Activated effector memory CD4-positive, alpha-beta T cell treated with anti-CD3 and anti-CD28 coated beads, Interleukin-2, amount 50 U/mL, for 16 hours (primary cell): ENCODE data around the gene CLMN.
"Not testable (repeated sequence)": the region's sequence is repeated elsewhere in the genome, so short reads cannot be mapped to it uniquely, and the experiment has no call there.

Experiments used
- DNase-seq: peaks from one replicate; pipeline ENCODE4 v3.0.0-alpha.2; 2020

Gene CLMN

GRCh38 chr14:95156161-95157047, 163.3 kb downstream of the CLMN start:
- DNase-seq, result peak; percentile 79

DNA sequence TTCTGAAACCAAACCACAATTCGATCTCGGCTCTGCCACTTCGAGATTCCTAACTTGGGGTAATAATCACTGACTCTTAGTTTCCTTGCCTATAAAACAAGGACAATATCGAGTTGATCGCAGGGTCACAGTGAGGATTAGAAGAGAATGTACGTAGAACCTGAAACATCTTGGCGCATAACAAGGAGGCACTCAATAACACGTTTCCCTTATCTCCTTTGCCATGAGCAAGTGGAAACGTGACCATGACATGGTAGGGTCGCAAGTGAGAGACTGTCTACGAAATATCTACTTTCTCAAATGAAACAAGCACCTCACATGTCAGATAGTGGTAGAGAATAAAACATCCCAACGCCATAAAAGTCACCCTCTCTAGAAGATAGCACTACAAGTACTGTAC, 164.7 kb downstream of the CLMN start:
- no peak for DNase-seq

DNA sequence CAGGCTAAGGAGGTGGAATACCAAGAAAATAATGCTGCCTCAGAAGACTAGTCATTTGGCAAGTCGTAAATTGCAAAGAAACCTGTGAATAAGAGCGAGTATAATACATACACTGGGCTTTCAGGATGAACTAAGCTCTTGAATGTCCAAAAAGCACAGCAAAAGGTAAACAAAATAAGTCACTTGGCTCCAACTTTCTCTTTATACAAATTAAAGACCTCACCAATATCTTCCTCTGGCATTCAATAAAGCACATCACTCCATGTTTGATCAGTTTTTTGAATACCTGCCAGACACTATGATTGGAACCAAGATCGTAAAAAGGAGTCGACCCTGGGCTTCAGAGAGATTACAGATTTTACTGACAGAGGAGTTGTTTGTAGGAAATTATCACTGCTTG, 165.8 kb downstream of the CLMN start:
- DNase-seq, result no peak

DNA sequence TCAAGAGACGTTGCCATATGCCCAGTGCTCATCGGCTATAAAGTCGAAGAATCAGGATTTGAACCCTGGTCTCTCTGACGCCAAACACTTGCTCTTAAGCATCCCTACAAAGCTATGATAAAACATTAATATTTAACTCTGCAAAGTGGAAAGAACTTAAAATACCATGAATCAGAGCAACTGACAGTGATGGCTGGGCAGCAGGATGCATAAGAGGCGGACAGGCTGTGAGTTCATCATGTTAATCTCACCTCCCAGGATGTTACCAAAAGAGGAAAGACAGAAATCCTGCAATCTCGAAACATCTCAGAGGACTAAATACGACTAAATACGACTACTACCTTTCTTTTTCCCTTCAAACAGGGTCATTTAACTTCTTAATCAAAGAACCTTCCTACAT, 168.1 kb downstream of the CLMN start:
- no peak for DNase-seq

GRCh38 chr14:95150910-95151309, 168.8 kb downstream of the CLMN start:
- no peak for DNase-seq

GRCh38 chr14:95149441-95149840, 170.3 kb downstream of the CLMN start:
- no peak for DNase-seq

GRCh38 chr14:95147597-95147996, 172.1 kb downstream of the CLMN start:
- no peak for DNase-seq

GRCh38 chr14:95146079-95146771, 173.5 kb downstream of the CLMN start:
- no peak for DNase-seq

- no peak for DNase-seq
Observed at GRCh38 chr14:95144849-95145248, 174.9 kb downstream of the CLMN start.

DNA sequence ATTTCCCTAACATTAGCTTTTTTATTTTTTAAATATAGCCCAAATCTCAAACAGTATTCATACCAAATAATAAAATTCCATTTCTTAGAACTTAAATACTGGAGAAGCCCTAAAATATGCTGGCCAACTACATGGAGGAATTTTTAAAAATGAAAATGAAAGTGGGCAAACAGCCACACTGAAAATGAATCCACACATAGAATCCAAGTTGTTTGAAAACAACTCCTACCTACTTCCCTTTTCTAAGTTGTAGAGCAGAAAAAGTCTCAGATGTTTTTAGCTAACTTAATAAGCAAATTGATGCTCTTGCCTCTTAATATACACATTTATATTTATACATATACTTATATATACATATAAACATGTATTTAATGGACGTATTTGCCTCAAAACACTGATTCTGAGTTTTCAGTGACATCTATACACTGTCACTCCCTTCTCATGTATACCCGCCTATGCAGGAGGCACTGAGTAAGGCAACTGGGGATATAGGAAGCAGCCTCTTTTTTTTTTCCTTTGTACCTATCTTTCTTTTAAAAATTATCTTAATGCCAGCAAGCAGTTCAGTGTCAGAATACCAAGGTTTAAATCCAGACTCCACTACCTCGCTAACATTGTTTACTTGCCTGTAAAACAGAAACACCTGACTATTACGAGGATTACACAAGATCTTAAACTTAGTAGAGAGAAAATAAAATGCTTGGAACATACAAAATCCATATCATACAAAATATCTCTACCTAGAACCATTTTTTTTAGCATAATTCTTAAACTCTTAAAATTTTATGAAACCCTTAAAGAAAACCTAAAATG, 175.7 kb downstream of the CLMN start:
- no peak for DNase-seq

- DNase-seq, result no peak
Observed at GRCh38 chr14:95142208-95142607, 177.5 kb downstream of the CLMN start.

GRCh38 chr14:95141684-95142083, 178.0 kb downstream of the CLMN start:
- no peak for DNase-seq

DNA sequence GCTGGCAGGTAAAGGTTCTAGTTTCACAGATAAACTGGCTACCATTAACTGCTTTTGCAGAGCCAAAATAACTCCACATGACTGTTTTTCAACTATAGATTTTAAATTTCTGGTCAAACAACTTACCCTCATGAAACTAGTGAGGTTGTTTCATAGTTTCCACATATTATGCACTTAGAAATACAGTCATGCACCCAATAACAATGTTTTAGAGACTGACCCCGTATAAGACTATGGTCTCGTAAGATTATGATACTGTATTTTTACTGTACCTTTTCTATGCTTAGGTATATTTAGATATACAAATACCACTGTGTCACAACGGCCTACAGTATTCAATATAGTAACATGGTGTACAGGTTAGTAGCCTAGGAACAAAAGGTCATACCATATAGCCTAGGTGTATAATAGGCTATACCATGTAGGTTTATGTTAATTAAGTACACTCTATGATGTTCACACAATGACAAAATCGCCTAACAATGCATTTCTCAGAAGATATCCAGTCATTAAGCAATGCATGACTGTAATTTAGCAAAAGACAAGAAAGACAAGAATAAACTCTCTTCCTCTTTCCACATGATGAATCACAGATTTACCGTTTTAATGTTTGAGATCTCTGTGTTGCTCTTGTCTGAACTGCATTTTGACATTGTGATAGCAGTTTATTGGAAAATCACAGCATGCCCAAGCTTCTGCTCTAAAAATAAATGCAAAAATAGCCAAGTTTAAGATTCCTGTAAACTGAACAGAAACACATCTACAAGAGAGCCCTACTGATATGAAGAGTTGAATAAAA, 179.4 kb downstream of the CLMN start:
- DNase-seq, result no peak

GRCh38 chr14:95138876-95139275, 180.8 kb downstream of the CLMN start:
- DNase-seq, result no peak

GRCh38 chr14:95138455-95138854, 181.3 kb downstream of the CLMN start:
- not testable (repeated sequence) for DNase-seq

DNA sequence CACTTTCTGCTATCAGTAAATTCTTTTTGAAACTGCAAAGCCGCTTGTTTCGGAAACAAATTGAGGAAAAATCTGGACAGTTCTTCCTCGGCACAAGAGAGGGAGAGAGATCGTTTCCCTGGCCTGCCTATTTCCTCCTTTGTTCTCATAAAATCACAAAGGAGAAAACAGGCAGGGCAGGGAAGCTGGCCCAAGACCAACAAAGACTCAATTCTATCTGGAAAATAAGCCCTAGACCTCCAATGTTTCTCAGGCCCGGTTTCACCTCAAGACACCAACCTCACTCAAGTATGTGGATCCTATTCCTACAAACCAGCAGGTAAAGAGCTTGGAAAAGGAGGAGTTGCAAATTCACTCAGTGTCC, 181.9 kb downstream of the CLMN start:
- DNase-seq, result no peak

GRCh38 chr14:95137164-95137803, 182.4 kb downstream of the CLMN start:
- DNase-seq, result no peak

DNA sequence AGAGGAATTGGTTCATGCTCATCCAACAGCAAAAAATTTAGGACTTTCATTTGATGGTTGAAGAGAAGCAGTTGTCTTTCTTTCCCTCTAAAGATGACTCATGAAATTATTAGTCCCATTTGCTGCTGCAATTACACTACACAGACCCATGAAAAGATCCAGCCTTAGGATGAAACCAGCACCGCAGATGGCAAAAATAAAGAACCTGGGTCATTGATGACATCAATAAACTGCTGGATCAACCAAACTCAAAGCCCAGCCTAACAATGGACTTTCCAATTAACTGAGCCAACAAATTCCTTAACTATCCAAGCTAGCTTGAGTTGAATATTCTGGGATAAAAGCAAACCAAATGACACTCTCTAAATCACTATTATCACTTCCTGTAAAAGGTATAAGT, 183.1 kb downstream of the CLMN start:
- DNase-seq, result no peak

- no peak for DNase-seq
Observed at GRCh38 chr14:95134304-95134933, 185.3 kb downstream of the CLMN start.

GRCh38 chr14:95133282-95133681, 186.4 kb downstream of the CLMN start:
- DNase-seq, result no peak

DNA sequence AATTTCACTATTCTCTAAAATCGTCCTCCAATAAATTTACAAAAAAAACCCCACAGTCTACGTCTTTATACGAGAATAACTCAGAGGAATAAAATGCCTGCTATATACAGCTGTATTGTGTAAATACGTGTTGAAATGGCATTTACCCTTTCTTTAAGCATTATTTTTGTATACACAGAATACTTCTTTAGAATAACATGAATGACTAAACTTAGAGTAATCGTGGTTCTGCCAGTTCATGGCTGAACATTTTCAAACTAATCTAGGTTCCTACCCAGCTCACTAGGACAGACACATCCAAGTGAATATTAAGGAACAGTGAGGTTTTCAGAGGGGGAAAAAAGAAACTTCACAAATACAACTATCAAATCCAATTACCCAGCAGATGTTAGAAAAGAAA, 186.9 kb downstream of the CLMN start:
- DNase-seq, result no peak
